ENCODE data around the gene KRT23. TPM values are rescaled to one million over a fixed set of nuclear protein-coding genes. Genes with fewer than 3 reads are reported as not detected.
A peak's percentile ranks its signal among the peaks of the same experiment; 100 is the strongest.

The KRT23 gene
- total and polyA plus RNA-seq, 10 of the 15 experiments (the other 5 are each of a cell fraction or from before 2014, with no cell fraction given): not detected

DNA sequence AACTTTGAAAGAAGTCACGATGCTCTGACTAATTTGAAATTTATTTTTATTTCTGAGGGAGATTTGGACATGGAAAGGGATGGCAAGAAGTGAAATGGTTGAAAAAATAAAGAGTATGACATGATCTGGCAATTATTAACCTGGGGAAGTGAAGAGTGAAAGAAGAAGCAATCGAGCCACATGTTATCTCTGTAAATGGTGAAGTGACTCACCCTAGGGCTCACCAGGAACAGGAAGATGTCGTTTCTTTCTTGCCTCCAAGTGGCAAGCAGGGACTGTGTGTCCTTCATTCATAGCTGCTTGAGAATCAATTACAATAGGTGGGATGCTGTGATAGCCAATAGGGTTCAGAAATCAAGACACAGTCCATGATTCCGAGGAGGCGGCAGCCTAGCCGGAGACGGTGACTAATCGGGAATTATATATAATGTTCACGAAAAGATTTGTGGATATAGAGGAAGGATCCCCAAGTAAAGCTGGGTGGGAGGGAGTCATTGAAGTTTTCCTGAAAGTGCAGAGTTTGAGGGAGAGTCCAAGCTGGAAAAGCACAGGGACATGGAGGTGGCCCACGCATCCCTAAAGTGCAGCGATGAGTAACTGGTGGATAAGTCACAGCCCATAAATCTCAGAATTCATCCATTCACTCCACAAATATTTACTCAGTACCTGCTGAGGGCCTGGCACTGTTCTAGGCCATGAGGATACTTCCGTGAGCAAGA, 34.2 kb downstream of the KRT23 start (continued):
- no peak for TF ChIP-seq TARDBP (IDR thresholded peaks at IDR 0.05; ENCODE audit: borderline replicate concordance)

DNA sequence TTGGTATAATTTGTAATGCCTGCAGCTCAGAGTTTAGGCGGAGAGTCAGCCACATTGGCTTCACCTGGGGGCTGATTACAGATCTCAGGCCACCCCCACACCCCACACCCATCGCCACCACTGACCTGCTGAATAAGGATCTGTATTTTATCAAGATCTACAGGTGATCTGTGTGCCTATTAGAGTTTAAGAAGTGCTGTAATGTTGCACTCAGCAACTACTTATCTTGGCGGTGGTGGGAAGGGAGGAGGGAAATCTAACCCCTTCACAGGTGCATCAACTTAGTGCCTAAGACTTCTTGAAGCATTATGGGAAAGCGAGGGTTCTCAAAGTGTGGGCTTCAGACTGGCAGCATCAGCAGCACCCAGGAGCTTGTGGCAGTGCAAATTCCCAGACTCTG, 34.9 kb downstream of the KRT23 start:
- Histone ChIP-seq H3K9ac (ENCODE audit: control insufficient read depth, insufficient read depth, low read length) (no peak overlapping the region), H3K4me3 (no peak overlapping the region), H3K79me2 (ENCODE audit: control insufficient read depth, insufficient read depth, low read length) (no peaks in the 10 kb centered on the region), H4K20me1 (ENCODE audit: control insufficient read depth, insufficient read depth) (no peaks in the 10 kb centered on the region), H3K36me3 (ENCODE audit: control insufficient read depth in 2 of 2, insufficient read depth in 2 of 2, low read length in 1 of 2) (no peaks in the 10 kb centered on the region), H3K4me2 (ENCODE audit: control insufficient read depth, insufficient read depth) (no peak overlapping the region), H3K27me3 (replicated peaks in 1 of 2; ENCODE audit: control insufficient read depth in 2 of 2, insufficient read depth in 2 of 2, low read length in 1 of 2) (no peaks in the 10 kb centered on the region; a peak in 2 of 4 replicates), H3K4me1 (ENCODE audit: control insufficient read depth, insufficient read depth, low read length) (no peaks in the 10 kb centered on the region), H3K27ac (ENCODE audit: control insufficient read depth, insufficient read depth) (no peak overlapping the region), H2AFZ (ENCODE audit: control insufficient read depth, low read depth, low read length) (no peak overlapping the region), H3K9me3 (replicated peaks; ENCODE audit: control insufficient read depth, insufficient read depth, low read length) (no peaks in the 10 kb centered on the region)
- intact Hi-C loops (cut with micrococcal nuclease; ENCODE audit: unreplicated experiment) (no loop called here), in situ Hi-C loops (cut with MboI) (no loop called here)
- WGBS (ENCODE audit: insufficient coverage, insufficient replicate concordance, low lambda C conversion rate, missing lambda C conversion rate): 31% methylated on average over 4 of the region's 4 CpGs
- RAD21 ChIA-PET (ENCODE audit: unreplicated experiment): interaction anchor here (0.9 to 1.1 kb wide), 2 partner anchors 13 to 283 kb away, joined by 3 to 4 read pairs; no protein-coding TSS in a partner anchor
- FAIRE-seq (no peak), ATAC-seq (no peak; the same call in 2 of the 3 replicates), DNase-seq (ENCODE audit: low read depth, low spot score) (no peak)
- SMC1A ChIA-PET (ENCODE audit: uncharacterized antibody, unreplicated experiment): interaction anchor here (0.8 to 1.8 kb wide), 3 partner anchors 11 to 761 kb away, joined by 4 to 6 read pairs (median 4); no protein-coding TSS in a partner anchor
- no peak for TF ChIP-seq SIN3A (IDR thresholded peaks at IDR 0.05; ENCODE audit: low read depth, low read length)
- TF ChIP-seq, protein P1, sequence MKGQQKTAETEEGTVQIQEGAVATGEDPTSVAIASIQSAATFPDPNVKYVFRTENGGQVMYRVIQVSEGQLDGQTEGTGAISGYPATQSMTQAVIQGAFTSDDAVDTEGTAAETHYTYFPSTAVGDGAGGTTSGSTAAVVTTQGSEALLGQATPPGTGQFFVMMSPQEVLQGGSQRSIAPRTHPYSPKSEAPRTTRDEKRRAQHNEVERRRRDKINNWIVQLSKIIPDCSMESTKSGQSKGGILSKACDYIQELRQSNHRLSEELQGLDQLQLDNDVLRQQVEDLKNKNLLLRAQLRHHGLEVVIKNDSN (IDR thresholded peaks at IDR 0.05; ENCODE audit: borderline replicate concordance, extremely low read length, insufficient read depth, low read depth, low read length): no peak
- TF ChIP-seq JUNB (IDR thresholded peaks at IDR 0.05): 0 out of 2 replicates have a peak, but pooled peaks have one; percentile 0
- TF ChIP-seq MTA2 (IDR thresholded peaks at IDR 0.05; ENCODE audit: low read depth): no peak
- TF ChIP-seq, protein P2, sequence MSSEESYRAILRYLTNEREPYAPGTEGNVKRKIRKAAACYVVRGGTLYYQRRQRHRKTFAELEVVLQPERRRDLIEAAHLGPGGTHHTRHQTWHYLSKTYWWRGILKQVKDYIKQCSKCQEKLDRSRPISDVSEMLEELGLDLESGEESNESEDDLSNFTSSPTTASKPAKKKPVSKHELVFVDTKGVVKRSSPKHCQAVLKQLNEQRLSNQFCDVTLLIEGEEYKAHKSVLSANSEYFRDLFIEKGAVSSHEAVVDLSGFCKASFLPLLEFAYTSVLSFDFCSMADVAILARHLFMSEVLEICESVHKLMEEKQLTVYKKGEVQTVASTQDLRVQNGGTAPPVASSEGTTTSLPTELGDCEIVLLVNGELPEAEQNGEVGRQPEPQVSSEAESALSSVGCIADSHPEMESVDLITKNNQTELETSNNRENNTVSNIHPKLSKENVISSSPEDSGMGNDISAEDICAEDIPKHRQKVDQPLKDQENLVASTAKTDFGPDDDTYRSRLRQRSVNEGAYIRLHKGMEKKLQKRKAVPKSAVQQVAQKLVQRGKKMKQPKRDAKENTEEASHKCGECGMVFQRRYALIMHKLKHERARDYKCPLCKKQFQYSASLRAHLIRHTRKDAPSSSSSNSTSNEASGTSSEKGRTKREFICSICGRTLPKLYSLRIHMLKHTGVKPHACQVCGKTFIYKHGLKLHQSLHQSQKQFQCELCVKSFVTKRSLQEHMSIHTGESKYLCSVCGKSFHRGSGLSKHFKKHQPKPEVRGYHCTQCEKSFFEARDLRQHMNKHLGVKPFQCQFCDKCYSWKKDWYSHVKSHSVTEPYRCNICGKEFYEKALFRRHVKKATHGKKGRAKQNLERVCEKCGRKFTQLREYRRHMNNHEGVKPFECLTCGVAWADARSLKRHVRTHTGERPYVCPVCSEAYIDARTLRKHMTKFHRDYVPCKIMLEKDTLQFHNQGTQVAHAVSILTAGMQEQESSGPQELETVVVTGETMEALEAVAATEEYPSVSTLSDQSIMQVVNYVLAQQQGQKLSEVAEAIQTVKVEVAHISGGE (CRISPR knock-in tag; IDR thresholded peaks at IDR 0.05): no peak
- TF ChIP-seq TCF7 (IDR thresholded peaks at IDR 0.05; ENCODE audit: borderline replicate concordance): no peak
- CTCF ChIA-PET: interaction anchor here (0.9 to 1.6 kb wide), 4 partner anchors 420 to 763 kb away, joined by 3 to 4 read pairs (median 4); no protein-coding TSS in a partner anchor
- BruUV-seq (replicated peaks): no TSS peak
- POLR2A ChIA-PET: interaction anchor here (1.1 kb wide), 1 partner anchor 84 kb away, joined by 3 read pairs; no protein-coding TSS in a partner anchor

Data from GM12878 (cell line).